ENCODE results near the gene IFRD2.

DNA sequence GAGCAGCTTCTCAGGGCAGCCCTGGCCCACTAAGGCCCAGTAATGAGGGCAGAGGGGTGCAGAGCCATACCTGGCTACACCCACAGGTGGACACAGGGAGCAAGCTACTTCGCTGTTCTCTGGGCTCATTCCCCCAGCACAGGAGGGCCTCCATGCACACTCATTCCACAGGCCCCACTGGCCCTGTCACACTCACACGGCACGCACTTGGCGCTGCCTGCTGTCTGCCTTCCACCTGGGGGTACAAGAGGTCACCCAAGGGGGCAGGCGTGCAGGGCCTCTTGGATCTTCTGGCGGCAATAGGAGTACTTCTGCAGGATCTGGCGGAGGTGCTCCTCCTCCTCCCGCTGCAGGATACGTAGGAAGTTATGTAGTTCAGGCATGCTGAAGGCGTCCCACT lies 38.1 kb upstream of the IFRD2 start:
- TF ChIP-seq, protein P1, sequence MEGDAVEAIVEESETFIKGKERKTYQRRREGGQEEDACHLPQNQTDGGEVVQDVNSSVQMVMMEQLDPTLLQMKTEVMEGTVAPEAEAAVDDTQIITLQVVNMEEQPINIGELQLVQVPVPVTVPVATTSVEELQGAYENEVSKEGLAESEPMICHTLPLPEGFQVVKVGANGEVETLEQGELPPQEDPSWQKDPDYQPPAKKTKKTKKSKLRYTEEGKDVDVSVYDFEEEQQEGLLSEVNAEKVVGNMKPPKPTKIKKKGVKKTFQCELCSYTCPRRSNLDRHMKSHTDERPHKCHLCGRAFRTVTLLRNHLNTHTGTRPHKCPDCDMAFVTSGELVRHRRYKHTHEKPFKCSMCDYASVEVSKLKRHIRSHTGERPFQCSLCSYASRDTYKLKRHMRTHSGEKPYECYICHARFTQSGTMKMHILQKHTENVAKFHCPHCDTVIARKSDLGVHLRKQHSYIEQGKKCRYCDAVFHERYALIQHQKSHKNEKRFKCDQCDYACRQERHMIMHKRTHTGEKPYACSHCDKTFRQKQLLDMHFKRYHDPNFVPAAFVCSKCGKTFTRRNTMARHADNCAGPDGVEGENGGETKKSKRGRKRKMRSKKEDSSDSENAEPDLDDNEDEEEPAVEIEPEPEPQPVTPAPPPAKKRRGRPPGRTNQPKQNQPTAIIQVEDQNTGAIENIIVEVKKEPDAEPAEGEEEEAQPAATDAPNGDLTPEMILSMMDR (IDR thresholded peaks at IDR 0.05) = no peak
- TF ChIP-seq POLR2A (IDR thresholded peaks at IDR 0.05) = no peak

Measured in sigmoid colon (tissue), 3 donors.